ENCODE measurements around the gene CDKAL1. TPM values are rescaled to one million over a fixed set of nuclear protein-coding genes. Genes with fewer than 3 reads are reported as not detected.

CDKAL1 gene
- total and polyA plus RNA-seq, 10 of the 15 experiments (the other 5 are each of a cell fraction or from before 2014, with no cell fraction given): 10.7 to 26.9 (median 17.3) TPM

GRCh38 chr6:21141616-21142303 lies 607.5 kb downstream of the CDKAL1 start:
- Histone ChIP-seq H3K79me2 (ENCODE audit: control insufficient read depth, insufficient read depth, low read length) (no peaks in the 10 kb centered on the region), H3K27me3 (replicated peaks in 1 of 2; ENCODE audit: control insufficient read depth in 2 of 2, insufficient read depth in 2 of 2, low read length in 1 of 2) (no peaks in the 10 kb centered on the region), H4K20me1 (ENCODE audit: control insufficient read depth, insufficient read depth) (no peaks in the 10 kb centered on the region), H3K4me3 (no peak overlapping the region), H3K9me3 (replicated peaks; ENCODE audit: control insufficient read depth, insufficient read depth, low read length) (no peaks in the 10 kb centered on the region), H3K4me2 (ENCODE audit: control insufficient read depth, insufficient read depth) (no peak overlapping the region), H3K9ac (ENCODE audit: control insufficient read depth, insufficient read depth, low read length) (no peak overlapping the region), H3K4me1 (ENCODE audit: control insufficient read depth, insufficient read depth, low read length) (no peaks in the 10 kb centered on the region), H3K36me3 (ENCODE audit: control insufficient read depth in 2 of 2, insufficient read depth in 2 of 2, low read length in 1 of 2) (no peaks in the 10 kb centered on the region), H3K27ac (ENCODE audit: control insufficient read depth, insufficient read depth) (no peak overlapping the region), H2AFZ (ENCODE audit: control insufficient read depth, low read depth, low read length) (no peak overlapping the region)
- no peak for ATAC-seq
- CTCF ChIA-PET: interaction anchor here (0.6 to 1.0 kb wide), 3 partner anchors 23 to 168 kb away, joined by 3 read pairs; no protein-coding TSS in a partner anchor
- DNase-seq (ENCODE audit: low read depth, low spot score): no peak
- RAD21 ChIA-PET (ENCODE audit: unreplicated experiment): no interaction called here
- BruUV-seq (replicated peaks): no TSS peak
- 95% methylated on average over 1 of the region's 1 CpG for WGBS (ENCODE audit: insufficient coverage, insufficient replicate concordance, low lambda C conversion rate, missing lambda C conversion rate)
- TF ChIP-seq SIN3A (IDR thresholded peaks at IDR 0.05; ENCODE audit: low read depth, low read length) (no peak), CREM (IDR thresholded peaks at IDR 0.05; ENCODE audit: low read depth) (no peak)
- SMC1A ChIA-PET (ENCODE audit: uncharacterized antibody, unreplicated experiment): interaction anchor here (0.5 to 1.3 kb wide), 7 partner anchors 9 to 400 kb away, joined by 3 to 5 read pairs (median 3); no protein-coding TSS in a partner anchor
- POLR2A ChIA-PET: no interaction called here
- FAIRE-seq: no peak
- in situ Hi-C loops (cut with MboI) (no loop called here), intact Hi-C loops (cut with micrococcal nuclease; ENCODE audit: unreplicated experiment) (no loop called here)

GRCh38 chr6:21142741-21143140 lies 608.5 kb downstream of the CDKAL1 start:
- SMC1A ChIA-PET (ENCODE audit: uncharacterized antibody, unreplicated experiment): interaction anchor here (0.6 to 1.3 kb wide), 2 partner anchors 123 to 165 kb away, joined by 3 to 5 read pairs; no protein-coding TSS in a partner anchor
- TF ChIP-seq EZH2 (IDR thresholded peaks at IDR 0.05; ENCODE audit: borderline replicate concordance, control insufficient read depth, low read depth, low read length): no peak
- TF ChIP-seq SRF (IDR thresholded peaks at IDR 0.05; ENCODE audit: low read depth in 2 of 2, low read length in 2 of 2): no peak
- TF ChIP-seq KLF5 (IDR thresholded peaks at IDR 0.05; ENCODE audit: partially characterized antibody): no peak
- no peak for TF ChIP-seq GABPA (IDR thresholded peaks at IDR 0.05; ENCODE audit: low read depth)
- no peak for TF ChIP-seq FOXK2 (IDR thresholded peaks at IDR 0.05)
- no peak for TF ChIP-seq PBX3 (IDR thresholded peaks at IDR 0.05; ENCODE audit: insufficient replicate concordance, low read depth, low read length)
- TF ChIP-seq SMAD1 (IDR thresholded peaks at IDR 0.05; ENCODE audit: low read depth, partially characterized antibody): no peak
- TF ChIP-seq NFXL1 (IDR thresholded peaks at IDR 0.05; ENCODE audit: borderline replicate concordance): no peak
- no peak for TF ChIP-seq KDM1A (IDR thresholded peaks at IDR 0.05; ENCODE audit: borderline replicate concordance)
- no peak for TF ChIP-seq NBN (IDR thresholded peaks at IDR 0.05)
- Histone ChIP-seq H3K27me3 (replicated peaks in 1 of 2; ENCODE audit: control insufficient read depth in 2 of 2, insufficient read depth in 2 of 2, low read length in 1 of 2) (no peaks in the 10 kb centered on the region), H3K27ac (ENCODE audit: control insufficient read depth, insufficient read depth) (no peak overlapping the region), H3K79me2 (ENCODE audit: control insufficient read depth, insufficient read depth, low read length) (no peaks in the 10 kb centered on the region), H3K9me3 (replicated peaks; ENCODE audit: control insufficient read depth, insufficient read depth, low read length) (no peaks in the 10 kb centered on the region), H3K4me2 (ENCODE audit: control insufficient read depth, insufficient read depth) (no peak overlapping the region), H3K4me3 (no peak overlapping the region), H2AFZ (ENCODE audit: control insufficient read depth, low read depth, low read length) (no peak overlapping the region), H3K9ac (ENCODE audit: control insufficient read depth, insufficient read depth, low read length) (no peak overlapping the region), H4K20me1 (ENCODE audit: control insufficient read depth, insufficient read depth) (no peaks in the 10 kb centered on the region), H3K36me3 (ENCODE audit: control insufficient read depth in 2 of 2, insufficient read depth in 2 of 2, low read length in 1 of 2) (no peaks in the 10 kb centered on the region), H3K4me1 (ENCODE audit: control insufficient read depth, insufficient read depth, low read length) (no peaks in the 10 kb centered on the region)
- intact Hi-C loops (cut with micrococcal nuclease; ENCODE audit: unreplicated experiment) (no loop called here), in situ Hi-C loops (cut with MboI) (no loop called here)
- RAD21 ChIA-PET (ENCODE audit: unreplicated experiment): no interaction called here
- BruUV-seq (replicated peaks): no TSS peak
- ATAC-seq (no peak), DNase-seq (ENCODE audit: low read depth, low spot score) (no peak), FAIRE-seq (no peak)
- CTCF ChIA-PET: interaction anchor here (0.6 to 1.2 kb wide), 3 partner anchors 15 to 84 kb away, joined by 3 read pairs; no protein-coding TSS in a partner anchor
- POLR2A ChIA-PET: no interaction called here
- WGBS (ENCODE audit: insufficient coverage, insufficient replicate concordance, low lambda C conversion rate, missing lambda C conversion rate): 75% methylated on average over 3 of the region's 3 CpGs
